ENCODE results near the gene COQ9.

COQ9 gene

GRCh38 chr16:57411362-57411976, 35.8 kb upstream of the COQ9 start:
- Histone ChIP-seq H3K4me3 (ENCODE audit: low read depth in 1 of 2, low read length in 2 of 2) (no peak overlapping the region), H3K27ac (ENCODE audit: low read length) (no peak overlapping the region), H3K4me1 (ENCODE audit: control insufficient read depth in 1 of 2, insufficient read depth in 2 of 2, low read length in 2 of 2) (no peaks in the 10 kb centered on the region), H3K9me3 (ENCODE audit: control insufficient read depth in 1 of 2, low read length in 2 of 2) (no peaks in the 10 kb centered on the region), H3K27me3 (ENCODE audit: low read depth, low read length) (no peaks in the 10 kb centered on the region), H3K36me3 (ENCODE audit: control insufficient read depth in 1 of 2, insufficient read depth in 2 of 2, low read length in 2 of 2) (no peaks in the 10 kb centered on the region)

DNA sequence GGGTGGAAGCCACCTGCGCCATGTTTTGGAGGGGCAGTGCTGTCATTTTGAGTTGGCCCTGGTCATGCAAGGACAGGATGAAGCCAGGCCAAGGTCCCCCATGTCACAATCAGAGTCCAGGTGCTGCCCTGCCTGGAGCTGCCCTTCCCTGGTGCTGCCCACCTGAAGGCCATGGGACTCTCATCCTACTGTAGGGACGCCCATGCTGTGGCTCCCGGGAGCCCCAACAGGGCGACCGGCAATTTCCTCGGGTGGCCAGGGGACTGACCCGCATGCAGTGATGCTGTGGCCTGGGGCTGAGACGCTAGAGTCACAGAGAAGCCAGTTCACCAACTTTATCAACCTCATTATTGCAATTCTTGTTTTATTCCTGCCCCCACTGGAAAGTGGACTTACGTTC, 34.7 kb upstream of the COQ9 start:
- H3K27me3 ChIP-seq (ENCODE audit: low read depth, low read length): no peaks in the 10 kb centered on the region
- H3K4me3 ChIP-seq (ENCODE audit: low read depth in 1 of 2, low read length in 2 of 2): no peak overlapping the region
- no peaks in the 10 kb centered on the region for H3K36me3 ChIP-seq (ENCODE audit: control insufficient read depth in 1 of 2, insufficient read depth in 2 of 2, low read length in 2 of 2)
- H3K9me3 ChIP-seq (ENCODE audit: control insufficient read depth in 1 of 2, low read length in 2 of 2): no peaks in the 10 kb centered on the region
- H3K4me1 ChIP-seq (ENCODE audit: control insufficient read depth in 1 of 2, insufficient read depth in 2 of 2, low read length in 2 of 2): peaks cover 5 to 10% of the 10 kb centered on the region in 2 donors
- no peak overlapping the region for H3K27ac ChIP-seq (ENCODE audit: low read length)

- Histone ChIP-seq H3K4me1 (ENCODE audit: control insufficient read depth in 1 of 2, insufficient read depth in 2 of 2, low read length in 2 of 2) (peaks cover 5 to 10% of the 10 kb centered on the region in 2 donors), H3K27ac (ENCODE audit: low read length) (no peak overlapping the region), H3K36me3 (ENCODE audit: control insufficient read depth in 1 of 2, insufficient read depth in 2 of 2, low read length in 2 of 2) (no peaks in the 10 kb centered on the region), H3K9me3 (ENCODE audit: control insufficient read depth in 1 of 2, low read length in 2 of 2) (no peaks in the 10 kb centered on the region), H3K4me3 (ENCODE audit: low read depth in 1 of 2, low read length in 2 of 2) (no peak overlapping the region), H3K27me3 (ENCODE audit: low read depth, low read length) (no peaks in the 10 kb centered on the region)
Measured at GRCh38 chr16:57413301-57413730, 34.0 kb upstream of the COQ9 start.

- Histone ChIP-seq H3K4me3 (ENCODE audit: low read depth in 1 of 2, low read length in 2 of 2) (no peak overlapping the region), H3K4me1 (ENCODE audit: control insufficient read depth in 1 of 2, insufficient read depth in 2 of 2, low read length in 2 of 2) (peaks cover 8 to 13% of the 10 kb centered on the region in 2 donors), H3K9me3 (ENCODE audit: control insufficient read depth in 1 of 2, low read length in 2 of 2) (no peaks in the 10 kb centered on the region), H3K36me3 (ENCODE audit: control insufficient read depth in 1 of 2, insufficient read depth in 2 of 2, low read length in 2 of 2) (no peaks in the 10 kb centered on the region), H3K27ac (ENCODE audit: low read length) (no peak overlapping the region), H3K27me3 (ENCODE audit: low read depth, low read length) (no peaks in the 10 kb centered on the region)
Measured at GRCh38 chr16:57413733-57414132, 33.5 kb upstream of the COQ9 start.

GRCh38 chr16:57416084-57416483, 31.2 kb upstream of the COQ9 start:
- Histone ChIP-seq H3K27me3 (ENCODE audit: low read depth, low read length) (no peaks in the 10 kb centered on the region), H3K27ac (ENCODE audit: low read length) (no peak overlapping the region), H3K36me3 (ENCODE audit: control insufficient read depth in 1 of 2, insufficient read depth in 2 of 2, low read length in 2 of 2) (no peaks in the 10 kb centered on the region), H3K4me1 (ENCODE audit: control insufficient read depth in 1 of 2, insufficient read depth in 2 of 2, low read length in 2 of 2) (peaks cover 13 to 19% of the 10 kb centered on the region in 2 donors), H3K4me3 (ENCODE audit: low read depth in 1 of 2, low read length in 2 of 2) (no peak overlapping the region), H3K9me3 (ENCODE audit: control insufficient read depth in 1 of 2, low read length in 2 of 2) (no peaks in the 10 kb centered on the region)

DNA sequence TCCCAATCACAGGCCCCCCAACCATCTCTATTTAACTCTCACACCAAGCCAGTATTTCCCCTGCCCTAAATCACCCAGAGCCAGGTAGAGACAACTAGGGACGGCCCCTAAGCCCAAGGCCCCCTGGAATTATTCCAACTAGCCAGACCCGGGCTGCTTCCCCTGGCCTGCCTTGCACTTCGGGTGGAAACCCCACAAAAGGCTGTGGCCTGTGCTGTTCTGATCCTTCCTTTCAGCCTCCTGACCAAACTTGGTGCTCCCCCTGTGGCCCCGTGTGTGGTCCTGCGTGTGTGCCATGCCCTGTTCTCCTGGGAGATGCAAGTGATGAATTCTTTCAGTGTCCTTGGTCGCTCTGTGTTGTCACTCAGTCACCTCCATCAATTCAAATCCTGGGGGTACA, 27.8 kb upstream of the COQ9 start:
- no peak overlapping the region for H3K27ac ChIP-seq (ENCODE audit: low read length)
- peaks cover 13 to 25% of the 10 kb centered on the region in 2 donors for H3K4me1 ChIP-seq (ENCODE audit: control insufficient read depth in 1 of 2, insufficient read depth in 2 of 2, low read length in 2 of 2)
- no peaks in the 10 kb centered on the region for H3K36me3 ChIP-seq (ENCODE audit: control insufficient read depth in 1 of 2, insufficient read depth in 2 of 2, low read length in 2 of 2)
- no peaks in the 10 kb centered on the region for H3K27me3 ChIP-seq (ENCODE audit: low read depth, low read length)
- no peaks in the 10 kb centered on the region for H3K9me3 ChIP-seq (ENCODE audit: control insufficient read depth in 1 of 2, low read length in 2 of 2)
- H3K4me3 ChIP-seq (ENCODE audit: low read depth in 1 of 2, low read length in 2 of 2): no peak overlapping the region

GRCh38 chr16:57422026-57422944, 25.0 kb upstream of the COQ9 start:
- Histone ChIP-seq H3K4me3 (ENCODE audit: low read depth in 1 of 2, low read length in 2 of 2) (no peak overlapping the region), H3K9me3 (ENCODE audit: control insufficient read depth in 1 of 2, low read length in 2 of 2) (no peaks in the 10 kb centered on the region), H3K27ac (ENCODE audit: low read length) (no peak overlapping the region), H3K36me3 (ENCODE audit: control insufficient read depth in 1 of 2, insufficient read depth in 2 of 2, low read length in 2 of 2) (no peaks in the 10 kb centered on the region), H3K4me1 (ENCODE audit: control insufficient read depth in 1 of 2, insufficient read depth in 2 of 2, low read length in 2 of 2) (peaks cover 8 to 18% of the 10 kb centered on the region in 2 donors), H3K27me3 (ENCODE audit: low read depth, low read length) (no peaks in the 10 kb centered on the region)

DNA sequence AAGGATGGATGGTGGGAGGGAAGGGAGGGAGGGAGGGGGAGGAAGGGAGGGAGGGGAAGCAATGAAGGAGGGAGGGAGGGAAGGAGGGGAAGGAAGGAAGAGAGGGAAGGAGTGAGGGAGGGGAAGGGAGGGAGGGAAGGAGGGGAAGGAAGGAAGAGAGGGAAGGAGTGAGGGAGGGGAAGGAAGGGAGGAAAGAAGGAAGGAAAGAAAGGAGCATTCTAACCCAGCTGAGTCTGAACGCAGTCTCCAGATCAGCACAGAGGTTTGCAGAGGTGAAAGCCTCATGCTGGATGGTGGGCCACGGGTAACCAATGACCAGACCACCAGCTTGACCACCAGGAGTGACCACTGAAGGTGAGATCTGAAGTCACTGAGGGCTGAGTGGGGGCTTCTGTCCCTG, 24.1 kb upstream of the COQ9 start:
- peaks cover 8 to 14% of the 10 kb centered on the region in 2 donors for H3K4me1 ChIP-seq (ENCODE audit: control insufficient read depth in 1 of 2, insufficient read depth in 2 of 2, low read length in 2 of 2)
- peaks cover 0 to 6% of the 10 kb centered on the region in 2 donors for H3K36me3 ChIP-seq (ENCODE audit: control insufficient read depth in 1 of 2, insufficient read depth in 2 of 2, low read length in 2 of 2)
- no peaks in the 10 kb centered on the region for H3K27me3 ChIP-seq (ENCODE audit: low read depth, low read length)
- no peaks in the 10 kb centered on the region for H3K9me3 ChIP-seq (ENCODE audit: control insufficient read depth in 1 of 2, low read length in 2 of 2)
- H3K4me3 ChIP-seq (ENCODE audit: low read depth in 1 of 2, low read length in 2 of 2): no peak overlapping the region
- H3K27ac ChIP-seq (ENCODE audit: low read length): no peak overlapping the region

DNA sequence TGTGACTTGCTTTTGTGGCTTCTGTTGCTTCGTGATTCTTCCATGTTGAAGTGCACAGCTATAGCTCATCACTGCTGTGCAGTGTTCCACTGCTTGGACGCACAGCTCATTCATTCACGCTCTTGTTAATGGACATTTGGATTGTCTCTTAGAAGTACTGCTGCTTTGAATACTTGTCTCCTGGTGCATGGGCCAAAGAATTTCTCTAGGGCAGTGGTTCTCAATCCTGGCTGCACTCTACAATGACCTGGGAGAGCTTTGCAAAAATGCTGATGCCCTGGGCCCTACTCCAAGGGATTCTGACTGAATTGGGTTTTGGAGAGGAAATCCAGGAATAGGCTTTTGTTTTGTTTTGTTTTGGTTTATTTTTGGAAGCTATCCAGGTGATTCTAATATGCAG, 22.7 kb upstream of the COQ9 start:
- peaks cover 10 to 17% of the 10 kb centered on the region in 2 donors for H3K36me3 ChIP-seq (ENCODE audit: control insufficient read depth in 1 of 2, insufficient read depth in 2 of 2, low read length in 2 of 2)
- no peaks in the 10 kb centered on the region for H3K9me3 ChIP-seq (ENCODE audit: control insufficient read depth in 1 of 2, low read length in 2 of 2)
- no peak overlapping the region for H3K4me3 ChIP-seq (ENCODE audit: low read depth in 1 of 2, low read length in 2 of 2)
- peaks cover 0 to 6% of the 10 kb centered on the region in 2 donors for H3K4me1 ChIP-seq (ENCODE audit: control insufficient read depth in 1 of 2, insufficient read depth in 2 of 2, low read length in 2 of 2)
- no peaks in the 10 kb centered on the region for H3K27me3 ChIP-seq (ENCODE audit: low read depth, low read length)
- no peak overlapping the region for H3K27ac ChIP-seq (ENCODE audit: low read length)

DNA sequence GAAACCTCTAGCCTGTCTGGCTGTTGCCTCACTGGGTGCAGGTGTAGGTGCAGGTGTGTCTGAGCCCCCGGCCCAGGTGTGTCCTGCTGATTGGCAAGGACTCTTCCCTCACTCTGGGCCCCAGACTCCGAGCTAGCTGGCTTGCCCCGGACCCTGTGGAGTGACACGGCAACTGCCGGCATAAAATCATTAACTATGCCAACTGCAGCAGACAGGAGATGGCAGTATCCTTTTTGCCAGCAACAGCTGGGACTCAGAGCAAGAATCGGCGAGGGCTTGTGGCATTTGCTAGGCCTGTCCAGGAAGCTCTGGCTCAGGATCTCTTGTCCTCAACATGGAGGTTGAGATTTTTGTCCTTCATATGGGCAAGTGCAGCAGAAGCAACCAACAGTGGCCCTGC, 20.9 kb upstream of the COQ9 start:
- Histone ChIP-seq H3K4me3 (ENCODE audit: low read depth in 1 of 2, low read length in 2 of 2) (no peak overlapping the region), H3K36me3 (ENCODE audit: control insufficient read depth in 1 of 2, insufficient read depth in 2 of 2, low read length in 2 of 2) (peaks cover 17 to 34% of the 10 kb centered on the region in 2 donors), H3K4me1 (ENCODE audit: control insufficient read depth in 1 of 2, insufficient read depth in 2 of 2, low read length in 2 of 2) (peaks cover 0 to 6% of the 10 kb centered on the region in 2 donors), H3K9me3 (ENCODE audit: control insufficient read depth in 1 of 2, low read length in 2 of 2) (no peaks in the 10 kb centered on the region), H3K27me3 (ENCODE audit: low read depth, low read length) (no peaks in the 10 kb centered on the region), H3K27ac (ENCODE audit: low read length) (no peak overlapping the region)

DNA sequence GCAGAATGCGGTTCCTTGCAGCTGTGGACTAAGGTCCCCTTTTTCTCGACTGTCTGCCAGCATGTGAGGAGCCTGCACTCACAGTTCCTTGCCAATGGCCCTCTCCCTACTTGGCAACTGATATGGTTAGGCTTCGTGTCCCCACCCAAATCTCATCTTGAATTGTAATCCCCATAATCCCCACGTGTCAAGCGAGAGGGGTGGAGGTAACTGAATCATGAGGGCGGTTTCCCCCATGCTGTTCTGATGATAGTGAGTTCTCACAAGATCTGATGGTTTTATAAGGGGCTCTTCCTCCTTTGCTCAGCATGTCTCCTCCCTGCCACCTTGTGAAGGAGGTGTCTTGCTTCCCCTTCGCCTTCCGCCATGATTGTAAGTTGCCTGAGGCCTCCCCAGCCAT, 20.0 kb upstream of the COQ9 start:
- Histone ChIP-seq H3K4me3 (ENCODE audit: low read depth in 1 of 2, low read length in 2 of 2) (no peak overlapping the region), H3K36me3 (ENCODE audit: control insufficient read depth in 1 of 2, insufficient read depth in 2 of 2, low read length in 2 of 2) (peaks cover 21 to 42% of the 10 kb centered on the region in 2 donors), H3K4me1 (ENCODE audit: control insufficient read depth in 1 of 2, insufficient read depth in 2 of 2, low read length in 2 of 2) (peaks cover 0 to under 1% of the 10 kb centered on the region in 2 donors)

More for the DNA sequence above, 20.0 kb upstream of the COQ9 start:
- Histone ChIP-seq H3K9me3 (ENCODE audit: control insufficient read depth in 1 of 2, low read length in 2 of 2) (no peaks in the 10 kb centered on the region), H3K27me3 (ENCODE audit: low read depth, low read length) (no peaks in the 10 kb centered on the region), H3K27ac (ENCODE audit: low read length) (no peak overlapping the region)
